Left ventricle myocardium inferior (tissue), 1 donor: ENCODE data around the gene HOXD11. TPM values are rescaled to one million over a fixed set of nuclear protein-coding genes. Genes with fewer than 3 reads are reported as not detected.

ENCODE experiments used
- DNase-seq: peaks from one replicate; pipeline ENCODE4 v3.0.0-alpha.2; 2020
- H3K27ac ChIP-seq: fragments of 200-600 bp; replicated peaks from 2 replicates; pipeline ENCODE4 v1.8.0; 2021
- H3K27me3 ChIP-seq: fragments of 200-600 bp; 2 replicates; pipeline ENCODE4 v1.8.0; 2021; ENCODE audit warnings: low read depth
- H3K36me3 ChIP-seq: fragments of 200-600 bp; 2 replicates; pipeline ENCODE4 v1.8.0; 2021
- H3K4me1 ChIP-seq: fragments of 200-600 bp; 2 replicates; pipeline ENCODE4 v1.8.0; 2021
- H3K4me3 ChIP-seq: fragments of 200-600 bp; 2 replicates; pipeline ENCODE4 v1.8.0; 2021; ENCODE audit warnings: mild to moderate bottlenecking, moderate library complexity
- H3K9me3 ChIP-seq: fragments of 200-600 bp; replicated peaks from 2 replicates; pipeline ENCODE4 v1.8.0; 2021
- intact Hi-C: fragments of 100-400 bp; cut with micrococcal nuclease; formaldehyde crosslinking; loops from one replicate; pipeline ENCODE4 v1.11.0; 2022
- total RNA-seq: library from RNA; stranded (reverse); fragmentation: NEBNext Ultra II Directional; extraction: Animal tissue kit (Norgen Biotek cat#: 25700); gene quantifications from one replicate; pipeline ENCODE4 v1.2.1, GENCODE V29; 2021
- TF ChIP-seq, protein P1 (sequence below): fragments of 200-600 bp; IDR thresholded peaks from 2 replicates; pipeline ENCODE4 v1.8.0; 2021; ENCODE audit warnings: antibody characterized with exemption, mild to moderate bottlenecking, borderline replicate concordance
- donor health status: DM: no; HTN: yes; CAD: no; lungs with severe emphysema.

HOXD11 gene
- total RNA-seq, 1 donor from 2014 or later = not detected

DNA sequence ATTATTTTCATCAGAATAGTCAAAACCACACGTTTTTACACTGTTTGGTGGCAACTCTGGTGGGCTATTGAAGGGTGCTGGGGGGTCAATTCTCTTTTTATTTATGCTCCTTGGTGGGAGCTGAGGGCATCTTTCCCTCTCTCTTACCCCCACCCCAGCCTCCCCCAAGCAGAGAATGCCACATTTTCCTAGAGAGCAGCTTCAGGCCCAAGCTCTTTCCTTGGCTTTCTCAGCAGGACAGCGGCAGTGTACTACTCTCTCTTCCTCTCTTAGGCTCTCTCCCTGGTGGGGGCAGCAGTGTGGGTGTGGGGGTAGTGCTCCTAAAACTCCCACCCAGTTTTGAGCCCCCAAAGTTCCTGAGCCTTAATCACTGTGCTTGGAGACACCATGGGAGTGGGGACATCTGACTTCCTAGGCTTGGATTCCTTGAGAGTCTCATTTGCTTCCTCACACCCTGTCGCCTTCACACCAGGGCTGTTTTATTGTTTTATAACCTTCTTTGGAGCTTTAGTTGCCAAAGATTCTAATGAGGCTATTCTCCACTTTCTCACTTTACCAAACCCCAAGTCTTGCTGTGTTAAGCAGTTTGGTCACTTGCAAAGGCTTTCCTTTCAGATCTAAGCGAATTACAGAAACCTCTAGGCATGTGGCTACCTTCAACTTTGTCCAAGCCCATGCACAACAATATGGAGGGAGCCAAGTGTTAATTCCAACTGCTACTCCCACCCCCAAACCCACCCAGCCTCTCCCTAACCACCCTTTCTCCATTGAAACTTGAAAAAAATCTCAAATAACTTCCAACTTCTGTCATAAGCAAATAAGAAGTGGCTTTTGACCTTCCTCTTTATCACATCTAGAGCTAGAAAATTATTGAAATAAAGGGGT, 38.2 kb downstream of the HOXD11 start:
- intact Hi-C loops = no loop called here
- Histone ChIP-seq H3K36me3 (no peaks in the 10 kb centered on the region), H3K4me1 (peaks cover 6% of the 10 kb centered on the region), H3K27me3 (peaks cover 100% of the 10 kb centered on the region), H3K4me3 (no peak overlapping the region), H3K9me3 (no peaks in the 10 kb centered on the region), H3K27ac (no peak overlapping the region)
- TF ChIP-seq, protein P1, sequence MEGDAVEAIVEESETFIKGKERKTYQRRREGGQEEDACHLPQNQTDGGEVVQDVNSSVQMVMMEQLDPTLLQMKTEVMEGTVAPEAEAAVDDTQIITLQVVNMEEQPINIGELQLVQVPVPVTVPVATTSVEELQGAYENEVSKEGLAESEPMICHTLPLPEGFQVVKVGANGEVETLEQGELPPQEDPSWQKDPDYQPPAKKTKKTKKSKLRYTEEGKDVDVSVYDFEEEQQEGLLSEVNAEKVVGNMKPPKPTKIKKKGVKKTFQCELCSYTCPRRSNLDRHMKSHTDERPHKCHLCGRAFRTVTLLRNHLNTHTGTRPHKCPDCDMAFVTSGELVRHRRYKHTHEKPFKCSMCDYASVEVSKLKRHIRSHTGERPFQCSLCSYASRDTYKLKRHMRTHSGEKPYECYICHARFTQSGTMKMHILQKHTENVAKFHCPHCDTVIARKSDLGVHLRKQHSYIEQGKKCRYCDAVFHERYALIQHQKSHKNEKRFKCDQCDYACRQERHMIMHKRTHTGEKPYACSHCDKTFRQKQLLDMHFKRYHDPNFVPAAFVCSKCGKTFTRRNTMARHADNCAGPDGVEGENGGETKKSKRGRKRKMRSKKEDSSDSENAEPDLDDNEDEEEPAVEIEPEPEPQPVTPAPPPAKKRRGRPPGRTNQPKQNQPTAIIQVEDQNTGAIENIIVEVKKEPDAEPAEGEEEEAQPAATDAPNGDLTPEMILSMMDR = no peak
- no peak for DNase-seq

DNA sequence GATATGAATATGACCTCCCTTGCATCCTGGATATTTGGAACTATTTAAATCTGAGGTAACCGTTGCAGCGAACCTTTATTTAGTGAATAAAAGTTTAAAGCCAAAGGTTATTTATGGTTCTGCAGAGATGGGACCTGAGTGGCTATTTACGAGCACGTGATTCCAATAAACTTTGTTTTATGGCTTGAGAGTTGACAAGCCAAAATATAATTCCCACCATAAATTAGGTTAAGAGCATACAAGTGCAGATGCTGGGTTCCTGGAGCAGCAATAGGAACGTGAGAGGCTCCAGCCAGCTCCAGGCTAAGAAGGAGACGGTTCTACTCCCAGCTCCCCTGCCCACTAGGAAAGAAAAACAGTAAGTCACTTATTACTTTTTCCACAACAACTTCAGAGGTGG, 39.0 kb downstream of the HOXD11 start:
- Histone ChIP-seq H3K9me3 (no peaks in the 10 kb centered on the region), H3K4me3 (no peak overlapping the region), H3K36me3 (no peaks in the 10 kb centered on the region), H3K27me3 (peaks cover 100% of the 10 kb centered on the region), H3K4me1 (no peaks in the 10 kb centered on the region), H3K27ac (no peak overlapping the region)
- intact Hi-C loops = no loop called here
- DNase-seq = no peak
- TF ChIP-seq, protein P1 = no peak

DNA sequence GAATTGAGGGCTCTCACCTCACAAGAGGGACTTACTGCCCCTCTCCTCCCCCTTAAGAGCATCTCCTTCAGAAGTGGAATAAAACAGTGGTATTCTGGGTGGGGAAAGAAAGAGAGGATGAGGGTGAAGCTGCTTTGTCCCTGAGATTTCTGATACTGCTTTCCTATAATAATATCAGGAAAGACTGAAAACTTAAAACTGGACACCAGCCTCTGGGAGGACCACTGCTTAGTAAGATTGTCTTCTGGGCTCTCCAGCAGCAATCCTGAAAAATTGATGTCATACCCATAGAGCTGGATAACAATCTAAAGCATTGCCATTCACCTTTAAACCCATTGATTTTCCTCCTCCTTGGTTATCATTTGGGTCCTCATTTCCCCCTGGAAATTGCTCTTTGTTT, 39.6 kb downstream of the HOXD11 start:
- no peak overlapping the region for H3K4me3 ChIP-seq
- peaks cover 100% of the 10 kb centered on the region for H3K27me3 ChIP-seq
- H3K9me3 ChIP-seq = no peaks in the 10 kb centered on the region
- no peaks in the 10 kb centered on the region for H3K36me3 ChIP-seq
- intact Hi-C loops = no loop called here
- H3K27ac ChIP-seq = no peak overlapping the region
- TF ChIP-seq, protein P1 = no peak
- H3K4me1 ChIP-seq = peaks cover 3% of the 10 kb centered on the region
- no peak for DNase-seq

DNA sequence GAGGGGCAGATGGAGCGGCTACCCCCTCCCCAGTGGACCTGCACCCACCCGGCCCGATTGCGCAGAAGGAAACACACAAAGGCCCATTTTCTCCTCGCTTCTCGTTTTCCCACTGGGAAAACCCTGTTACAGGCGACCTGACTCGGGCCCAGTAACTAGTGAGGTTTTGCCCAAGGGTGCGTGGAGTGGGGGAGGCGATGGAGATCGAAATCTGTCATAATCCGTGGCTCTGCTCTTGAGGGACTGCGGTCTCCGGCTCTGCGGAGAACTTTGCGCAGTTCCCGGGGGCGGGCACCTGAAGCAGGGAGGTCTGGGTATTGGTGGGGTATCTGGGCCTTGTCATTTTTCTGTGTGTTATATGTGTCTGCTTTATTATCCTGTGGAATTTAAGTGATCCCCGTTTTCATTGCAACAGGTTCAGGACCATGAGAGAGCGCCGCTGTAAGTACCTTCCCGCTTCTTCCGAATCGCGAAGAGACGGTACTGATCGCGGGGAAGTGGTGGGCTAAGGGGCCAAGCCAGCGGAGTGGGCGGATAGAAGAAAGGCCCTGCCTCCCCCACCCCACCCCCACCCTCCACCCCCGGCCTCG, 40.2 kb downstream of the HOXD11 start:
- H3K4me1 ChIP-seq = peaks cover 8% of the 10 kb centered on the region
- peaks cover 100% of the 10 kb centered on the region for H3K27me3 ChIP-seq
- H3K9me3 ChIP-seq = no peaks in the 10 kb centered on the region
- intact Hi-C loops = no loop called here
- no peak overlapping the region for H3K4me3 ChIP-seq
- TF ChIP-seq, protein P1 = no peak
- H3K36me3 ChIP-seq = no peaks in the 10 kb centered on the region
- no peak for DNase-seq
- H3K27ac ChIP-seq = no peak overlapping the region

DNA sequence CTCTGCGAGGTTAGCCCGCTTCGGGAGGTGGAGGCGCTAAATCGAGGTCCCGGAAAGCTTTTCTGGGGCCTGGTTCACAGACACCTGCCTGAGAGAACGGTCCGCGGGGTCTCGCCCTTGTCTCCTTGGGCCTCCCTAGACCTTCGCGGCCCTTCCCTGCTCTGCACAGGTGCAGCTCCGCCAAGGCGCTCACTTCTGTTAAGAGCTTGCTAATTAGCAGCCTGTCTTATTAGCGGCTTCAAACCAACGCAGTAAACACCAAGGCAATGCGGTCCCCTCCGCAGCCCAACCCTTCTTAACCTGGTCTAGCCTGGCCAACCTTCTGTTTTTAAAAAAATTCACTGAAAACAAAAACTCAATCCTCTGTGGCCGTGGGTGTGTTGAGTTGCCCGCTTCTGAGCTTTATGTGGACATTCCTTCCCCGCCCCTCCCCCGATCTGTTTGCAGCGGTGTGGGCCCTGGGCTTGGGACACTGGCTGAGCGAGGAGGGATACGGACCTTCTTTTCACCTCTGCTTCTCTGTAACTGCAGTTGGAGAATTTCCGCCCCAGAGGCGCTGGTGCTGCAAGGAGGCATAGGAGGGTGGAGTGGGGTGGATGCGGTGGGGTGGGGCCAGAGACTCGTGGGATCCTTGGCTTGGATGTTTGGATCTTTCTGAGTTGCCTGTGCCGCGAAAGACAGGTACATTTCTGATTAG, 40.9 kb downstream of the HOXD11 start:
- no peak overlapping the region for H3K4me3 ChIP-seq
- H3K9me3 ChIP-seq = no peaks in the 10 kb centered on the region
- peaks cover 100% of the 10 kb centered on the region for H3K27me3 ChIP-seq
- intact Hi-C loops = no loop called here
- TF ChIP-seq, protein P1 = no peak
- no peak for DNase-seq
- no peaks in the 10 kb centered on the region for H3K36me3 ChIP-seq
- no peak overlapping the region for H3K27ac ChIP-seq
- peaks cover 10% of the 10 kb centered on the region for H3K4me1 ChIP-seq
